ENCODE measurements around the gene TAF4.
A peak's percentile ranks its signal among the peaks of the same experiment; 100 is the strongest.

The TAF4 gene

DNA sequence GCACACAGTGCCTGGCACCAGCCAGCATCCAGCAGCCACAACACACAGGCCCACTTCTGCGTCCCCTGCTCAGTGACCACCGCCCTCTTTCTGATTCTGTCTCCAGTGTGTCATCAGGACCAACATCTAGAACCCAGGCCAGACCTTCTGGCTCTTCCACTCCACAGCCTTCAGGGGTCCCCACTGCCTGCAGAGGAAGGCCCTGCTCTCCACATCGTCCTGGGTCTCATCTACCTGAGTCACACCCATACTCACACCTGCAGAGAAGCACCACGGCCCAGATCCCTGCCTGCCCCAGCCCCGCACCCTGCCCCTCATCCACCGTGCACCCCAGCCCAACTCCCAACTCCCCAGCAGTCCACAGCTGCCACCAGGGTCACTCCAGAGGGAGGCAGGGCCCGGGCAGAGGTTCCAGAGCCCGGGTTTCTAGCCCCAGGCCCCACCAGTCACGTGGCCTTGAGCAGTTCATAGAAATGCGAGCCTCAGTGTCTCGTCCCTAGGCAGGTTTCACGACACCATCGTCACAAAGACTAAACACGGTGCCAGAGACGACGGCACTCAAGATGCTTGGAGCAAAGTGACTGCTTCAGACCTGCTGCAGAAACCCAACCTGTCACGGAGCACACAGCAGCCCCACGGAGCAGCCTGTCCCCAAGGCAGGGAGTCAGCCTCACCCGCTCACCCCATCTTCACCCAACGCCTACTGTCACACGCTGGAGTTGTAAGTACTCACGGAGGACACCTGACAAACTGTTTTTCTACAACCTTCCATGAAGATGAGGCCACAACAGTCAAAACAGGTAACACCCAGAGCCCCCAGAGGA, 16.1 kb downstream of the TAF4 start:
- Histone ChIP-seq H3K27me3 (no peaks in the 10 kb centered on the region), H3K36me3 (peaks cover 17% of the 10 kb centered on the region), H3K4me3 (ENCODE audit: low read depth in 1 of 2, low read length in 1 of 2) (no peak overlapping the region), H3K4me1 (ENCODE audit: control insufficient read depth in 1 of 2, insufficient read depth in 1 of 2, low read depth in 1 of 2, low read length in 1 of 2) (peaks cover 14 to 21% of the 10 kb centered on the region in 2 experiments), H3K9me3 (no peaks in the 10 kb centered on the region), H3K27ac (no peak overlapping the region)
- TF ChIP-seq, protein P1, sequence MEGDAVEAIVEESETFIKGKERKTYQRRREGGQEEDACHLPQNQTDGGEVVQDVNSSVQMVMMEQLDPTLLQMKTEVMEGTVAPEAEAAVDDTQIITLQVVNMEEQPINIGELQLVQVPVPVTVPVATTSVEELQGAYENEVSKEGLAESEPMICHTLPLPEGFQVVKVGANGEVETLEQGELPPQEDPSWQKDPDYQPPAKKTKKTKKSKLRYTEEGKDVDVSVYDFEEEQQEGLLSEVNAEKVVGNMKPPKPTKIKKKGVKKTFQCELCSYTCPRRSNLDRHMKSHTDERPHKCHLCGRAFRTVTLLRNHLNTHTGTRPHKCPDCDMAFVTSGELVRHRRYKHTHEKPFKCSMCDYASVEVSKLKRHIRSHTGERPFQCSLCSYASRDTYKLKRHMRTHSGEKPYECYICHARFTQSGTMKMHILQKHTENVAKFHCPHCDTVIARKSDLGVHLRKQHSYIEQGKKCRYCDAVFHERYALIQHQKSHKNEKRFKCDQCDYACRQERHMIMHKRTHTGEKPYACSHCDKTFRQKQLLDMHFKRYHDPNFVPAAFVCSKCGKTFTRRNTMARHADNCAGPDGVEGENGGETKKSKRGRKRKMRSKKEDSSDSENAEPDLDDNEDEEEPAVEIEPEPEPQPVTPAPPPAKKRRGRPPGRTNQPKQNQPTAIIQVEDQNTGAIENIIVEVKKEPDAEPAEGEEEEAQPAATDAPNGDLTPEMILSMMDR (IDR thresholded peaks at IDR 0.05): no peak

- Histone ChIP-seq H3K36me3 (peaks cover 10% of the 10 kb centered on the region), H3K4me3 (ENCODE audit: low read depth in 1 of 2, low read length in 1 of 2) (no peak overlapping the region), H3K27me3 (no peaks in the 10 kb centered on the region), H3K9me3 (no peaks in the 10 kb centered on the region), H3K27ac (no peak overlapping the region), H3K4me1 (ENCODE audit: control insufficient read depth in 1 of 2, insufficient read depth in 1 of 2, low read depth in 1 of 2, low read length in 1 of 2) (peaks cover 14 to 21% of the 10 kb centered on the region in 2 experiments)
- TF ChIP-seq, protein P1 (IDR thresholded peaks at IDR 0.05): no peak
These were observed 16.8 kb downstream of the TAF4 start for GRCh38 chr20:62048821-62049291.

DNA sequence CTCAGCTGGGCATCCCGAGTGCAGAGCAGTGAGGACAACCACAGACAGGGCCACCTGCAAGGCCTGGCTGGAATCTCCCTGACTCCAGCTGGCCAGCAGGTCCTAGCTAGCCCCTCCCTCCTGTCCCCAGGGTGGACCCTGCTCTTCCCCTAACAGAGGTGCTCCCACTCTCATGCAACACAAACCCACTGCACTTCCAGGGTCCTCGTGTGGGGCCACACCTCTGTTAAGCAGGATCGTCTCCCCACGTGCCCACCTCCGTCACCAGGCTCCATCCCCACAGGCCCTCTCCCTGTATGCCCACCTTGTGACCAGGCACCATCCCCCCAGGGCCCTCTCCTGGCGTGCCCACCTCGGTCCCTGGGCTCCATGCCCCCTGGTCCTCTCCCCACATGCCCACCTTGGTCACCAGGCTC, 17.3 kb downstream of the TAF4 start:
- Histone ChIP-seq H3K4me1 (ENCODE audit: control insufficient read depth in 1 of 2, insufficient read depth in 1 of 2, low read depth in 1 of 2, low read length in 1 of 2) (peaks cover 14 to 21% of the 10 kb centered on the region in 2 experiments), H3K36me3 (peaks cover 5% of the 10 kb centered on the region), H3K27ac (no peak overlapping the region), H3K27me3 (no peaks in the 10 kb centered on the region), H3K9me3 (no peaks in the 10 kb centered on the region), H3K4me3 (ENCODE audit: low read depth in 1 of 2, low read length in 1 of 2) (no peak overlapping the region)
- TF ChIP-seq, protein P1 (IDR thresholded peaks at IDR 0.05): no peak

DNA sequence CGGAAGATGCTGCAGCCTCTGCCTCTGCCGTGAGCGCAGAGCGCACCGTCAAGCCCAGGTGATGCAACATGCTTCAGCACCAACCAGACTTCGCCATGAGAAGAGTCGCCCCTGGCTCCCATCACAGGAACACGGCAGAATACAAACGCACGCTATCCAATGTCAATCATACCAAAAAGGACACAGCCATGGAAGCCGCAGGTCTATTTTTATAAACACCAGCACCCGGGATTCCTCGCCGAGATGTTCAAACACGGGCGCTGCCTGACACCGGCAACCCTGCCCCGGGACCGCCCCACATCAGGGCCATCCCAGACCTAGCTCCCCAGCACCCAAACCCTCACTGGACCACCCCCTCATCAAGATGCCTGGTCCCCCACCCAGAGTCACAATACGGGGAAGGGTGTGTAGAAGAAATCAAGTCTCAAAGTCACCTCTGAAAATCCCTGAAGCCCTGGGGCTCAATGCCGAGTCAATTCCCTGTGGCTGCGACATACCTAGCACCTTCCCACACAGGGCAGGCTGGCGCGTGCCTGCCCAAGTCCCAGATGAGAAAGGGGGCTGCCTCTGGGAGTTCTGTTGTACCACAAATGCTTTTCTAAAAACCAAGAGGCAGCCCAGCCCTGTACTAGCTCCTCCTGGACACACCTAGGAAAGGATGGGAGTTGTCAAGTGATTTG, 17.9 kb downstream of the TAF4 start:
- Histone ChIP-seq H3K4me3 (ENCODE audit: low read depth in 1 of 2, low read length in 1 of 2) (no peak overlapping the region), H3K27me3 (no peaks in the 10 kb centered on the region), H3K9me3 (no peaks in the 10 kb centered on the region), H3K36me3 (no peaks in the 10 kb centered on the region), H3K4me1 (ENCODE audit: control insufficient read depth in 1 of 2, insufficient read depth in 1 of 2, low read depth in 1 of 2, low read length in 1 of 2) (peaks cover 14 to 24% of the 10 kb centered on the region in 2 experiments), H3K27ac (no peak overlapping the region)
- TF ChIP-seq, protein P1 (IDR thresholded peaks at IDR 0.05): no peak

DNA sequence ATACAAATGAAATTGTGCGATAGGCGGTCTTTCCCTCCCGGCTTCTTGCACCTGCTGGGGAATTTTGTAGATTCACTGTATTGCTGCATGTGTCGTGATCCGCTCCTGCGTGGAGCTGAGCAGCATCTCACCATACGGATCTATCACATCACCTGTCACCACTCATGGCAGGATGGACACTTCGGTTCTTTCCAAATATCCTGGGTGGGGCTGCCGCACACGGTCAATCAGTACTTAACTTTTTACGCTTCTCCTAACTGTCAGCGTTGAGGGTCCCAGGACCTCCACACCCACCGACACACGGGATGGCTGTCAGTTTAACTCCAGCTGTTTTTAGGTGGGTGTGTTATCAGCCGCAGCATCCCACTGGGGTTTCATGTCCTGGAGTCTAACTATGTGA, 19.2 kb downstream of the TAF4 start:
- Histone ChIP-seq H3K4me1 (ENCODE audit: control insufficient read depth in 1 of 2, insufficient read depth in 1 of 2, low read depth in 1 of 2, low read length in 1 of 2) (peaks cover 14 to 24% of the 10 kb centered on the region in 2 experiments), H3K4me3 (ENCODE audit: low read depth in 1 of 2, low read length in 1 of 2) (no peak overlapping the region), H3K36me3 (no peaks in the 10 kb centered on the region), H3K9me3 (no peaks in the 10 kb centered on the region), H3K27me3 (no peaks in the 10 kb centered on the region), H3K27ac (peak overlapping the region; percentile 20)
- TF ChIP-seq, protein P1 (IDR thresholded peaks at IDR 0.05): no peak

All from neutrophil (primary cell).